ENCODE results near the gene ZNF335. TPM values are rescaled to one million over a fixed set of nuclear protein-coding genes. Genes with fewer than 3 reads are reported as not detected.
A peak's percentile ranks its signal among the peaks of the same experiment; 100 is the strongest.

ZNF335 gene
- total RNA-seq, 6 donors from 2014 or later: 17.4 to 41.9 (median 23.0) TPM

DNA sequence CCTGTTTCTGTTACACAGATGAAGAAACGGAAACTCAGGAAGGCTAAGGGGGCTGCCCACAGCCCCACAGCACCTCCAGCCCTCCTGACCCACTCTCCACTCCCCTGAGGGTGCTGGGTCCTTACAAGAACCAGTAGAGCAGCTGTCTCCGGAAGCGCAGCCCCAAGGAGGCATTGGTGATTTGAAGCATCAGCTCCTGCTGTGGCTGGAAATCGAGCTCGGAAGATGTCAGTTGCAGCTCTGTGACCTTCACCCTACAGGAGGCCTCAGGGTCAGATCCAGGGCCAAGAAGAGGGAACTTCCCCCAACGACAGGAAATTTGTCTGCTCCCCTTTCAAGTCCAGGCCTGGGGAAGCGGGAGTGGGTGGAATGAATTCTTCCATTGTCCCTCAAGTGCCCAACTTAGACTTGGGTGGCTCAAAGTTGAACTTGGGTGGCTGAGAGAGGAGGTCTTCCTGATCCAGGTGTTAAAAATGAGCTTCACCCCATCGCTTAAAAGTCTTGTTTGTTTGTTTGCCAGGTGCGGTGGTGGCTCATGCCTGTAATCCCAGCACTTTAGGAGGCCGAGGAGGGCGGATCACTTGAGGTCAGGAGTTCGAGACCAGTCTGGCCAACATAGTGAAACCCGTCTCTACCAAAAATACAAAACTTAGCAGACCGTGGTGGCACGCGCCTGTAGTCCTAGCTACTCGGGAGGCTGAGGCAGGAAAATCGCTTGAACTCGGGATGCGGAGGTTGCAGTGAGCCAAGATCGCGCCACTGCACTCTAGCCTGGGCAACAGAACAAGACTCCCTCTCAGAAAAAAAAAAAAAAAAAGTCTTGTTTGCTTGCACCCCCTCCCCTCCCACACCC is 62.0 kb downstream of the ZNF335 start:
- DNase-seq (peak in 1 of 2 donors; percentile 28), ATAC-seq (ENCODE audit: low FRiP score in 2 of 2) (no peak)
- peaks cover 0 to 8% (median 2%) of the 10 kb centered on the region in 4 donors for H3K36me3 ChIP-seq
- peak overlapping the region in 2 of 4 donors; percentile 48 to 51 for H3K4me3 ChIP-seq
- TF ChIP-seq POLR2A (IDR thresholded peaks at IDR 0.05) (no peak), EP300 (IDR thresholded peaks at IDR 0.05) (no peak), CTCF (IDR thresholded peaks at IDR 0.05) (no peak)
- no peaks in the 10 kb centered on the region for H3K9me3 ChIP-seq
- peaks cover 18 to 44% (median 29%) of the 10 kb centered on the region in 4 donors for H3K4me1 ChIP-seq
- H3K27me3 ChIP-seq: no peaks in the 10 kb centered on the region
- peak overlapping the region; percentile 24 to 86 (median 48) for H3K27ac ChIP-seq
- WGBS, 2 donors: 75 to 81% methylated on average over 21 to 22 of the region's 22 CpGs

GRCh38 chr20:45909336-45909808 is 62.6 kb downstream of the ZNF335 start:
- no peaks in the 10 kb centered on the region for H3K9me3 ChIP-seq
- no peak for ATAC-seq (ENCODE audit: low FRiP score in 2 of 2)
- peak overlapping the region in 1 of 4 donors; percentile 24 for H3K27ac ChIP-seq
- no peak for TF ChIP-seq POLR2A (IDR thresholded peaks at IDR 0.05)
- no peak for TF ChIP-seq CTCF (IDR thresholded peaks at IDR 0.05)
- TF ChIP-seq EP300 (IDR thresholded peaks at IDR 0.05): no peak
- TF ChIP-seq POLR2AphosphoS5 (IDR thresholded peaks at IDR 0.05): no peak
- no peaks in the 10 kb centered on the region for H3K27me3 ChIP-seq
- WGBS, 2 donors: 88 to 93% methylated on average over 10 to 12 of the region's 12 CpGs
- no peak for DNase-seq
- peaks cover 18 to 44% (median 25%) of the 10 kb centered on the region in 4 donors for H3K4me1 ChIP-seq
- no peak overlapping the region for H3K4me3 ChIP-seq
- H3K36me3 ChIP-seq: peaks cover 0 to 14% (median 2%) of the 10 kb centered on the region in 4 donors

GRCh38 chr20:45908084-45908483 is 63.9 kb downstream of the ZNF335 start:
- WGBS, 2 donors: 90 to 95% methylated on average over 2 of the region's 2 CpGs
- Histone ChIP-seq H3K27ac (no peak overlapping the region), H3K4me3 (no peak overlapping the region), H3K4me1 (peaks cover 18 to 39% (median 25%) of the 10 kb centered on the region in 4 donors), H3K27me3 (no peaks in the 10 kb centered on the region), H3K9me3 (no peaks in the 10 kb centered on the region), H3K36me3 (peaks cover 0 to 14% (median 2%) of the 10 kb centered on the region in 4 donors)
- DNase-seq (no peak), ATAC-seq (ENCODE audit: low FRiP score in 2 of 2) (no peak)
- no peak for TF ChIP-seq CTCF (IDR thresholded peaks at IDR 0.05)
- TF ChIP-seq EP300 (IDR thresholded peaks at IDR 0.05): no peak
- TF ChIP-seq POLR2AphosphoS5 (IDR thresholded peaks at IDR 0.05): no peak
- TF ChIP-seq POLR2A (IDR thresholded peaks at IDR 0.05): no peak

- ATAC-seq (ENCODE audit: low FRiP score in 2 of 2): no peak
- no peaks in the 10 kb centered on the region for H3K27me3 ChIP-seq
- H3K27ac ChIP-seq: no peak overlapping the region
- no peak overlapping the region for H3K4me3 ChIP-seq
- DNase-seq: no peak
- TF ChIP-seq POLR2AphosphoS5 (IDR thresholded peaks at IDR 0.05) (no peak), EP300 (IDR thresholded peaks at IDR 0.05) (no peak), CTCF (IDR thresholded peaks at IDR 0.05) (no peak), POLR2A (IDR thresholded peaks at IDR 0.05) (no peak)
- 89 to 94% methylated on average over 14 to 17 of the region's 17 CpGs for WGBS, 2 donors
- peaks cover 0 to 18% (median 2%) of the 10 kb centered on the region in 4 donors for H3K36me3 ChIP-seq
- peaks cover 12 to 32% (median 21%) of the 10 kb centered on the region in 4 donors for H3K4me1 ChIP-seq
- no peaks in the 10 kb centered on the region for H3K9me3 ChIP-seq
These were observed 64.6 kb downstream of the ZNF335 start for GRCh38 chr20:45907219-45907948.
